Forelimb muscle (tissue), 1 donor: ENCODE results near the gene ARHGAP30. TPM values are rescaled to one million over a fixed set of nuclear protein-coding genes. Genes with fewer than 3 reads are reported as not detected.
"Not testable (repeated sequence)": the region's sequence is repeated elsewhere in the genome, so short reads cannot be mapped to it uniquely, and the experiment has no call there.

ENCODE experiments used
- DNase-seq: peaks from one replicate; pipeline ENCODE4 v3.0.0-alpha.2; 2013; ENCODE audit warnings: low read depth
- polyA plus RNA-seq: library from polyadenylated mRNA; unstranded; fragments of 120-200 nt; gene quantifications from one replicate; pipeline ENCODE4 v1.2.1, GENCODE V29; 2013; ENCODE audit not compliant: insufficient read length

Gene ARHGAP30
- 2.4 TPM for polyA plus RNA-seq

GRCh38 chr1:161069731-161070270, at the start of gene ARHGAP30:
Gene ARHGAP30 (minus strand): TSS chr1:161069891. CDS start chr1:161069624, 267 bp downstream.
- no peak for DNase-seq

DNA sequence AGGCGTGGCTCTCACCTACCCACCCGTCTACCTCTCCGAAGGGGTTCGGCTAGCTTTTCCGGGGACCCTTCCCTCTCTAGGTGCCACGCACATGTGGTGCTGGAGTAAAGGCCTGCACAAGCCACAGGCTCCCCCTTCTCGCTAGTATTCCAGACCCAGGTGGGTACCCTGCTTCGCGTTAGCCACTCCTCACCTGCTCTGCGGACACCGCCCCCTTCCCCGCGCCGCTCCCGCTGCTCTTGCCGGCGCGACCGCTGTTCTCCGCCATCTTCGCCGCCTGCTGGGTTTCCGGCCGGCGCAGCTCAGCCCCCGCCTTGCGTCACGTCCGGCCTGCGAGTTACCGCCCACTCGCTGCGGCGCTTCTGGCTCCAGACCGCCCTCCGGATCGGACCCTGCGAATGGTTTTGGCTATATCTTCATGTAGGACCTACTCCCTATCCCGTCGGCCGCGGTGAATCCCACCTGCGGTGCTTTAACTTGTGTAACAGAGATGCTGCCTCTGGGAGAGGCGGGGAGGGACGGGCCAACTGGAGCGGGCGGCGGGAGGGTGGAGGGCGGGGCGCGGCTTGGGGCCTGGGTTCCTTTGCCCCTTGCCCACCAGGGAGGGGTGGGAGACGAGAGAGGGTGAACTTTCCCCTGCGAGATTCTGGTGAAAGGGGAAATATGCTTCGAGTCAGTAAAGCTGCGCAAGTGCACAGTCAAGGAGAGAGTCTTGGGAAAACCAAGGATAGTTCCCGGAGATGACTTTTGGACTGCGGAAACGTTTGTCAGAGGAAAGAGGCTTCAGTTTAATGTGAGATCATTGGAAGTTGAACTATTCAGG, 48.3 kb upstream of the ARHGAP30 start, which contains the start of the genes NIT1 and PFDN2:
TSS of gene NIT1 (plus strand) at position 347 of the 823 bp plus-strand sequence. CDS start at position 419, 72 bp downstream.
TSS of gene PFDN2 (minus strand) at position 279 of the 823 bp plus-strand sequence. CDS start at position 268, 11 bp downstream.
- DNase-seq = no peak

DNA sequence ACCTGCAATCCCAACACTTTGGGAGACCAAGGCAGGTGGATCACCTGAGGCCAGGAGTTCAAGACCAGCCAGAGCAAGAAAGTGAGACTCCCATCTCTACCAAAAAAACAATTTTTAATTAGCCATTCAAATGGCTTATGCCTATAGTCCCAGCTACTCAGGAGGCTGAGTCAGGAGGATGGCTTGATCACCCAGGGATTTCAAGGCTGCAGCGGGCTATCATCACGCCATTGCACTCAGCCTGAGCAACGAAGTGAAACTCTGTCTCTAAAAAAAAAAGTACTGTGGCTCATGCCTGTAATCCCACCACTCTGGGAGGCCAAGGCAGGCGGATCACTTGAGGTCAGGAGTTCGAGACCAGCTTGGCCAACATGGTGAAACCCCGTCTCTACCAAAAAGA, 46.3 kb upstream of the ARHGAP30 start:
- DNase-seq = not testable (repeated sequence)

DNA sequence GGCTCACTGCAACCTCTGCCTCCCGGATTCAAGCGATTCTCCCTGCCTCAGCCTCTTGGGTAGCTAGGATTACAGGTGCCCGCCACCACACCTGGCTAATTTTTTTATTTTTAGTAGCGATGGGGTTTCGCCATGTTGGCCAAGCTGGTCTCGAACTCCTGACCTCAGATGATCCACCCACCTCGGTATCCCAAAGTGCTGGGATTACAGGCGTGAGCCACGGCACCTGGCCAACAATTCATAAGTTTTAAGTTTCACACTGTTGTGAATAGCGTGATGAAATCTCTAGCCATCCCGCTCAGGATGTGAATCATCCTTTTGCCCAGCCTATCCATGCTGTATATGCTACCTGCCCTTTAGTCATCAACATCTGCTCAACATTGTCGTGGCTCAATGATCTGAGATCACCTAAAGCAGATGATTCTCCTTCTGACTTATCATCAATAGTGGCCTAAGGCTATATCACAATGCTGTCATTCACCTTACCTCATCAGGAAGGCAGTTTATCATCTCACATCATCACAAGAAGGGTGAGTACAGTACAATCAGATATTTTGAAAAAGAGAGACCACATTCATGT, 45.5 kb upstream of the ARHGAP30 start:
- no peak for DNase-seq

DNA sequence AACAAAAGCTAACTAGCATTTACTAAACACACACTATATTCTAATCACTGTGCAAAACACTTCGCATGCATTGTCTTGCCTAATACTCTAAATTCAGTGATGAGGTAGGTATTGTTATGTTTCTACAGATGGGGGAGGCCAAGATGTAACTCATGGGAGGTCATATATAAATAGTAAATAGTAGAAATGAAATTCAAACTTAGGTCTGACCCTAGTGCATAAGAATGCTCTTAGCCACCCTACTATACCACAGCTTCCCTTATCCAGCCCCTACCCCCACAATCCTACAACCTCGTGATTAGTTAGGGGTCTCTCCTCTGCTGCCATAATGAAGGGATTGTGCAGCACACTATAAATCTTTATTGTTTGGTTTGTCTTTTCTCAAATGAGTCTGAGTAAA, 44.9 kb upstream of the ARHGAP30 start:
- DNase-seq = no peak

- DNase-seq = no peak
Measured at GRCh38 chr1:161113915-161114314, 44.2 kb upstream of the ARHGAP30 start.

DNA sequence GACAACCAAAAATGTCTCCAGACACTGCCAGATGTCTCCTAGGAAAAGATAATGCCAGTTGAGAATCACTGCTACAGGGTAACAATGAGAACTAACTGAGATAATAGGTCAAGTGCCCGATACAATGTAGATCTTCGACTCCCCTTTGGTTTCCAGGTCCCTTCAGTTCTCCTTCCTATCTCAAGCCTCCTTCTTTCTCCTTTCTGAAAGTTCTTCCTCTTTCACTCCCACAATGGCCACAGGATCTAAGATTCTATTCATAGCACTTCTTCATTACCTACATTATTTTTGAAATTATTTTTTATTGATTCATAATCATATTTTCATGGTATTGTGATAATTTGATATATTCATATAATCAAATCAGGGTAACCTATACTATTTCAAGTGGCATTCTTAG, 41.8 kb upstream of the ARHGAP30 start:
- no peak for DNase-seq

GRCh38 chr1:161111117-161111516, 41.4 kb upstream of the ARHGAP30 start:
- no peak for DNase-seq

GRCh38 chr1:161106431-161106830, 36.7 kb upstream of the ARHGAP30 start:
- DNase-seq = no peak

DNA sequence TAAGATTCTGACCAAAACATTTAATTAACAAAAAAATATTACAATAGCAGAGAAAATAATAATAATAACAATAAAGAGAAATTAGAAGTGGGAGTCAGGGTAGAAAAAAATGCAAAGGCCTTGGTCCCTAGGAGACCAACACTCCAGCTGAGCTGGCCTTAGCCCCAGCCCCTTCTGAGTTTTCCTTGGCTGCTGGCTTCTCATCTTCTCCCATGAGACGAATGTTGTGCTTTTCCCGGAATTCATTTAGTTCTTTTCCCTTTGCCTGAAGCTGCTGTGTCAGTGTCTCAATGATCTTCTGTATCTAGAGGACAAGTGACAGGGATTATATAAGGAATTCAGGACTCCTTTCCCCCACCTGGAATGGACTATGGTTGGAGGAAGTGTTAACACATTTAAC, 30.9 kb upstream of the ARHGAP30 start:
- no peak for DNase-seq

DNA sequence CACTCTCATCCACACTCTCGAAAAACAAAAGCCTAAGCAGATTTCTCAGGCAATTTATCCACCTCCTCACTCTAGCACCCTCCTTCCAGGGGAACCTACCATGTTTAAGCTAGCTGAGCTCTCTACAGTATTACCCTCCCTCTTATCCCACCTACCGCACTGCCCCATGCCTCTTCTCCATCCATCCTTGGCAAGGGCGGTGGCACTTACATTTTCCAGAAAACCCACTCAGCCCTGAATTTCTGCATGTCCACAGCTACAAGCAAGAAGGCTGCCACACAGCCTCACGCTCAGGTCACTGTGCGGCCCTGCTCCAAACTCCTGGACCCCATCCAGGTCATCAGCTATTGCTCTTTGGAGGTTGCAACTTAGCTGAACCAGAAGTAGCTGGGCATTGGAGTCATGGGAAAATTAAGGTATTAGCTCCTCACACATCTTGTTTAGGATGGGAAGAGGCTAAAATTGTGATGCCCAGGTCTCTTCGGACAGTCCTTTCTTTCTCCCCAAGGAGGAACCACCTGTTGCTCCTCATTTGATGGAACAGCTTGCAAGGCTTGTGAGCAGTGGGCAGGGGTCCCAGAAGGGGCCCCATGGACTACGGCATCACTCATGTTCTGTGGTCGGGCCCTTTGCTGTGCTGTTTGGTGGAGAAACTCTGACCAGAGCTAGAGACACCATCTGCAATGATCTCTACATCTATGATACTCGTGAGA, 29.6 kb upstream of the ARHGAP30 start:
- no peak for DNase-seq

- no peak for DNase-seq
Measured at GRCh38 chr1:161098210-161099068, 28.7 kb upstream of the ARHGAP30 start, which contains the start of gene KLHDC9. Gene KLHDC9 (plus strand): TSS chr1:161098361. CDS start chr1:161098536, 175 bp downstream.

GRCh38 chr1:161096530-161096929, 26.8 kb upstream of the ARHGAP30 start:
- DNase-seq = peak; percentile 77

- no peak for DNase-seq
Measured at GRCh38 chr1:161096015-161096414, 26.3 kb upstream of the ARHGAP30 start.

- no peak for DNase-seq
Measured at GRCh38 chr1:161095230-161095629, 25.5 kb upstream of the ARHGAP30 start.

DNA sequence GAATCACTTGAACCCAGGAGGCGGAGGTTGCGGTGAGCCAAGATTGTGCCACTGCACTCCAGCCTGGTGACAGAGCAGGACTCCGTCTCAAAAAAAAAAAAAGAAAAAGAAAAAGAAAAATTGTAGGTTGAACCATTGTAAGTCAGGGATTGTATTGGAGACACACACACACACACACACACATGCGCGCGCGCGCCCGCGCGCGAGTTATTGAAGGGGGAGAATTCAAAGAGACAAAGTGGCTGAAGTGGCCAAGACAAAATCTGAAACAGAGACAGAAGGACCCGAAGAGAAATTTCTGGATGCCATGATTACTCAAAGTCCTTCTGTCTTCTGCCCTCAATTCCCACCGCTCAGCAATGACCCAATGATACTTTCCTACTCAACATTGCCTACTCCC, 24.8 kb upstream of the ARHGAP30 start:
- DNase-seq = no peak

GRCh38 chr1:161092621-161093028, 22.9 kb upstream of the ARHGAP30 start:
- no peak for DNase-seq

- DNase-seq = no peak
Measured at GRCh38 chr1:161091796-161092507, 22.3 kb upstream of the ARHGAP30 start.

- no peak for DNase-seq
Measured at GRCh38 chr1:161091093-161091492, 21.4 kb upstream of the ARHGAP30 start.

DNA sequence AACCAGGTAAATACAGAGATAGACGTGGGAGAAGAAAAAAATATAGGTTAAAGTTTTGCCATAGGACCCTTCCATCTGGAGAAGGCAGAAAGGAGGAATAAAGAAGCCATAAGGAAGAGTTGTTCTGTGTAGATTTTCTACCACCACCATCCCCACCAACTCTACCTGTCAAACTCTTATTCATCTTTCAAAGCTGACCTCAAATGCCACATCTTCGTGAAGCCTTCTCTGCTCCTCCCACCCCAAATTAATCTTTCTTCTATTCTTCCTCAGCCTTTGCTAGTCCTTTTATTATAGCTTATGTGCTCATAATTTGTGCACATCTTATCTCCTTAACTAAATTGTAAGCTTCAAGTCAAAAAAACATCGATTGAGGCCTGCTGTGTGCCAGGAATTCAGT, 20.9 kb upstream of the ARHGAP30 start:
- DNase-seq = no peak
